HEK293 (cell line): Measurements from ENCODE around the gene RNMT.

ENCODE experiments used
- CTCF ChIP-seq: fragments of 450-650 bp; formaldehyde crosslinking; IDR thresholded peaks from 2 replicates; pipeline ENCODE4 v1.5.1; 2016; ENCODE audit warnings: missing biosample characterization, missing genetic modification characterization
- ELK4 ChIP-seq: IDR thresholded peaks from 2 replicates; pipeline ENCODE4 v1.6.1; 2011; ENCODE audit warnings: mild to moderate bottlenecking, low read depth, low read length, borderline replicate concordance
- ZBTB10 ChIP-seq: fragments of 450-650 bp; formaldehyde crosslinking; IDR thresholded peaks from 2 replicates; pipeline ENCODE4 v1.5.1; 2016; ENCODE audit warnings: missing biosample characterization, missing genetic modification characterization
- ZBTB21 ChIP-seq: fragments of 450-650 bp; formaldehyde crosslinking; IDR thresholded peaks from 2 replicates; pipeline ENCODE4 v1.5.1; 2017; ENCODE audit warnings: missing biosample characterization, missing genetic modification characterization
- ZFP37 ChIP-seq: fragments of 450-650 bp; formaldehyde crosslinking; IDR thresholded peaks from 2 replicates; pipeline ENCODE4 v1.5.1; 2016; ENCODE audit warnings: missing biosample characterization, missing genetic modification characterization
- ZNF37A ChIP-seq: fragments of 450-650 bp; IDR thresholded peaks from 2 replicates; pipeline ENCODE4 v1.5.1; 2018; ENCODE audit warnings: missing biosample characterization, missing genetic modification characterization
- ZNF513 ChIP-seq: fragments of 450-650 bp; IDR thresholded peaks from 2 replicates; pipeline ENCODE4 v1.5.1; 2018; ENCODE audit warnings: missing biosample characterization, missing genetic modification characterization
- ZNF768 ChIP-seq: fragments of 450-650 bp; formaldehyde crosslinking; IDR thresholded peaks from 2 replicates; pipeline ENCODE4 v1.5.1; 2018; ENCODE audit warnings: missing biosample characterization, mild to moderate bottlenecking, missing genetic modification characterization
- ZNF791 ChIP-seq: fragments of 450-650 bp; formaldehyde crosslinking; IDR thresholded peaks from 2 replicates; pipeline ENCODE4 v1.5.1; 2016; ENCODE audit warnings: missing biosample characterization, missing genetic modification characterization
- ZXDB ChIP-seq: fragments of 450-650 bp; formaldehyde crosslinking; IDR thresholded peaks from 2 replicates; pipeline ENCODE4 v1.5.1; 2016; ENCODE audit warnings: missing biosample characterization, missing genetic modification characterization

- TF ChIP-seq ELK4 (no peak), ZXDB (tag by site-specific recombination) (no peak), ZNF768 (no peak), ZFP37 (tag by site-specific recombination) (no peak), ZBTB21 (no peak), ZNF791 (tag by site-specific recombination) (no peak), CTCF (no peak), ZNF513 (tag by site-specific recombination) (no peak), ZBTB10 (tag by site-specific recombination) (no peak), ZNF37A (tag by site-specific recombination) (no peak)
Observed at GRCh38 chr18:13756261-13756660, 29.8 kb downstream of the RNMT start.
